Activated B cell treated with CpG ODN at 0.5 μM for 24 hours (primary cell): ENCODE data around the gene ITFG1. TPM values are rescaled to one million over a fixed set of nuclear protein-coding genes. Genes with fewer than 3 reads are reported as not detected.

Experiments used
- ATAC-seq: fragments of 200-7000 bp; cut with Tn5 transposase; one replicate; pipeline ENCODE4 v1.10.0; 2021; ENCODE audit warnings: low read depth, mild to moderate bottlenecking, moderate library complexity
- CTCF ChIA-PET: fragments of 350-600 bp; sonication (Branson Sonifier 250); formaldehyde crosslinking; loops from one replicate; lab custom pipeline; 2021; ENCODE audit warnings: antibody characterized with exemption; lab: Charles Lee
- POLR2A ChIA-PET: fragments of 350-600 bp; sonication (Branson Sonifier 250); formaldehyde crosslinking; loops from one replicate; lab custom pipeline; 2021; ENCODE audit warnings: antibody characterized with exemption; lab: Charles Lee
- DNase-seq: peaks from one replicate; pipeline ENCODE4 v3.0.0; 2022
- H3K27ac Mint-ChIP-seq: one replicate; pipeline ENCODE4 v1.8.0; 2020; ENCODE audit warnings: mixed read lengths
- H3K27me3 Mint-ChIP-seq: one replicate; pipeline ENCODE4 v1.8.0; 2021; ENCODE audit warnings: mixed read lengths
- H3K36me3 Mint-ChIP-seq: one replicate; pipeline ENCODE4 v1.8.0; 2021; ENCODE audit warnings: low read depth, mixed read lengths
- H3K4me1 Mint-ChIP-seq: one replicate; pipeline ENCODE4 v1.8.0; 2021; ENCODE audit warnings: mixed read lengths
- H3K4me3 Mint-ChIP-seq: one replicate; pipeline ENCODE4 v1.8.0; 2020; ENCODE audit warnings: mild to moderate bottlenecking, mixed read lengths
- H3K9me3 Mint-ChIP-seq: one replicate; pipeline ENCODE4 v1.8.0; 2020; ENCODE audit warnings: mixed read lengths
- CTCF ChIP-seq: fragments of 200-600 bp; IDR thresholded peaks from one replicate; pipeline ENCODE4 v1.8.0; 2022; ENCODE audit warnings: antibody characterized with exemption, mild to moderate bottlenecking
- intact Hi-C: fragments of 100-400 bp; cut with micrococcal nuclease; formaldehyde crosslinking; loops from one replicate; pipeline ENCODE4 v1.15.1; 2024
- total RNA-seq: library from RNA; stranded (reverse); gene quantifications from 2 replicates; pipeline ENCODE4 v1.2.3, GENCODE V29; 2022

The ITFG1 gene
- total RNA-seq, 1 donor from 2014 or later = 30.9 TPM

DNA sequence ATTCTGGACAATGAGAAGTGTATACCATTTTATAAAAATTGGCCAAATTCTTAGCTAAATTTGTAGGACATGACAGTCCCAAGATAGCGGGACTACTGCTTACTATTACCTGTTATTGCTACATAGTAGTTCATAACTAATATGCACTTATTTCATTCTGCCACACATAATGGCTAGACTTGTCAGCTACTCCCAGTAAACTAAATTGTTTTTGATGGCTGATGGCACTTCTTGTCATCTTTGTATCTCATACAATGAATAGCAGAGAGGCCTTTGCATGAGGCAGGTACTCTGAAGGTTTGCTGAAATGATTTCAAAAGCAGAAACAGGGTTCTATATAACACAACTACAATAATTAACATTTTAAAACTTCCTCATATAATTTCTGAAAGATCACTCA is 44.0 kb downstream of the ITFG1 start:
- peaks cover 2% of the 10 kb centered on the region for H3K4me1 Mint-ChIP-seq
- no peak for DNase-seq
- H3K27ac Mint-ChIP-seq = no peak overlapping the region
- intact Hi-C loops = no loop called here
- H3K4me3 Mint-ChIP-seq = no peak overlapping the region
- ATAC-seq = no peak
- CTCF ChIA-PET = no interaction called here
- peaks cover 47% of the 10 kb centered on the region for H3K36me3 Mint-ChIP-seq
- POLR2A ChIA-PET = no interaction called here
- H3K9me3 Mint-ChIP-seq = no peaks in the 10 kb centered on the region
- TF ChIP-seq CTCF = no peak
- no peaks in the 10 kb centered on the region for H3K27me3 Mint-ChIP-seq

DNA sequence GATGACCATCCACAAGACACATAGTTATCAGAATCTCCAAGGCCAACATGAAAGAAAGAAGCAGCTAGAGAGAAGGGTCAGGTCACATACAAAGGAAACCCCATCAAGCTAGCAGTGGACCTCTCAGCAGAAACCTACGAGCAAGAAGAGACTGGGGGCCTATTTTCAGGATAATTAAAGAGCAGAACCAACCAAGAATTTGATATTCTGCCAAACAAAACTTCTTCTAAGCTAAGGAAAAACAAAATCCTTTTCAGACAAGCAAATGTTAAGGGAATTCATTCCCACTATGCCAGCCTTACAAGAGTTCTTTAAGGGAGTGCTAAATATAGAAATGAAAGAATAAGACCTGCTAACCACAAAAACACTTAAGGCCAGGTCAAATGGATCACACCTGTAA is 47.8 kb downstream of the ITFG1 start:
- no peak for ATAC-seq
- H3K36me3 Mint-ChIP-seq = peaks cover 40% of the 10 kb centered on the region
- no peak overlapping the region for H3K4me3 Mint-ChIP-seq
- no peak for DNase-seq
- intact Hi-C loops = no loop called here
- ChIA-PET POLR2A (interaction anchor here (0.6 kb wide), 1 partner anchor 25 kb away, joined by 3 read pairs; no protein-coding TSS in a partner anchor), CTCF (no interaction called here)
- peaks cover 6% of the 10 kb centered on the region for H3K4me1 Mint-ChIP-seq
- no peak overlapping the region for H3K27ac Mint-ChIP-seq
- no peaks in the 10 kb centered on the region for H3K9me3 Mint-ChIP-seq
- TF ChIP-seq CTCF = no peak
- no peaks in the 10 kb centered on the region for H3K27me3 Mint-ChIP-seq

DNA sequence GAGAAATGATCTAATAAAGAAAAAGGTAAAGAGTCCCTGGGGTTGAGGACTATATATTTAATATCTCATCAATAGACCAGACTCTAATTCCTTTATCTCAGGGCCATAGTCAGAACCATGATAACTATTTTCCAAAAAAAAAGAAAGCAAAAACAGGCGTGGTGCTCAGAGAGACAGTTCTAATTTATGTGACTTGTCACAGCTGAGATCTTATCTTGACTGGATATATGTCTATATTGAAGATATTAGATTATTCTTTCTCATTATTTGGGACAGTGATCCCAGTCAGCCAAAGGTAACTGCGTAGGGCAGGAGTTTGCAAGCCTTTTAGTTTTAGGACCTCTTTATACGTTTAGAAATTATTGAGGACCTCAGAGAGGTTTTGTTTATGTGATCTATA is 52.4 kb downstream of the ITFG1 start:
- CTCF ChIA-PET = no interaction called here

DNA sequence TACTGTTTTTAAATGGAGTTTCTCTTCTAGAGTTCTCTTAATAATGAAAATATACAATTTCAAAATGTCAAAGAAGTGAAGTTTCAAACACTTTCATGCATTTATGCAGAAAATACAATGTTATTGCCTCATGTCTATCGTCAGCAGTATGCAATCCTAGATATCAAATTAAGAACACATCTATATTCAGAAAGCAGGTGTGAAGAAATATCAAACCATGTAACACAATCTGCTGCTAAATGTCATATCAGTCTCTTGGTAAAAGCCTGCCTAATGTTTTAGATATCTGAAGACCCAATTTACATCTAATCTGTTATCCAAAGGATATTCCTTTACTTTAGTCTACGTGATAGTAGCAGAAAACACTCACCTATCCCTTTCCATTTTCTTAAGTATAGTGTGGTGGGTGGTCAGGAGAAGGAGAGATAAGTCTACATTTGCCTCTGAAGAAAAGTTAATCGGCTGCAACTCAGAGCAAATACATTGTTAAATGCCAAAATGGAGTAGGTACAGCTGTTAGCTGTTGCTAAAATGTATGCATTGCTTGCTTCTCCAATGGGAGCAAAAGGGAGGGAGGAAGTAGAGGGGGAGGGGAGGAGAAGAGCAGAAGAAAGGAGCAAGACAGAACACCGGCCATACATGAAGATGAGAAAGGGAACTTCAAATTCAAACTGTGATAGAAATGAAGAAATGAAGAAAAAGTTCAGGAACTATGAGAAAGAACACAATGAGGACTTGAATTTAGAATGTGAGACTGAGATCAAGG is 64.9 kb downstream of the ITFG1 start:
- no peak for TF ChIP-seq CTCF
- intact Hi-C loops = no loop called here
- DNase-seq (no peak), ATAC-seq (no peak)
- Mint-ChIP-seq H3K27me3 (no peaks in the 10 kb centered on the region), H3K4me3 (no peak overlapping the region), H3K9me3 (no peaks in the 10 kb centered on the region), H3K36me3 (peaks cover 16% of the 10 kb centered on the region), H3K27ac (no peak overlapping the region), H3K4me1 (peaks cover 15% of the 10 kb centered on the region)
- CTCF ChIA-PET = no interaction called here
- POLR2A ChIA-PET = no interaction called here

More for the DNA sequence above, 52.4 kb downstream of the ITFG1 start:
- no peak for TF ChIP-seq CTCF
- peaks cover 6% of the 10 kb centered on the region for H3K4me1 Mint-ChIP-seq
- intact Hi-C loops = no loop called here
- DNase-seq (no peak), ATAC-seq (no peak)
- no peak overlapping the region for H3K4me3 Mint-ChIP-seq
- no peak overlapping the region for H3K27ac Mint-ChIP-seq
- no peaks in the 10 kb centered on the region for H3K27me3 Mint-ChIP-seq
- peaks cover 38% of the 10 kb centered on the region for H3K36me3 Mint-ChIP-seq
- POLR2A ChIA-PET = no interaction called here
- no peaks in the 10 kb centered on the region for H3K9me3 Mint-ChIP-seq

GRCh38 chr16:47392081-47392480 is 68.8 kb downstream of the ITFG1 start:
- H3K9me3 Mint-ChIP-seq = no peaks in the 10 kb centered on the region
- H3K4me1 Mint-ChIP-seq = peaks cover 13% of the 10 kb centered on the region
- TF ChIP-seq CTCF = no peak
- H3K27me3 Mint-ChIP-seq = no peaks in the 10 kb centered on the region
- DNase-seq = no peak
- ATAC-seq = peak; percentile 77
- peaks cover 27% of the 10 kb centered on the region for H3K36me3 Mint-ChIP-seq
- no peak overlapping the region for H3K4me3 Mint-ChIP-seq
- peak overlapping the region; percentile 1 for H3K27ac Mint-ChIP-seq
- intact Hi-C loops = no loop called here
- ChIA-PET CTCF (no interaction called here), POLR2A (no interaction called here)
